Caco-2 (cell line): Measurements from ENCODE around the gene SPATA1. TPM values are rescaled to one million over a fixed set of nuclear protein-coding genes. Genes with fewer than 3 reads are reported as not detected.

Experiments used
- BruUV-seq: library from RNA; stranded (reverse); fragments of 400-500 nt; replicated peaks from 2 replicates; lab custom pipeline; 2021; lab: Mats Ljungman, UMichigan
- CTCF ChIA-PET: fragments of 300-600 bp; sonication (Branson Sonifier 250); formaldehyde crosslinking; loops from one replicate; lab custom pipeline; 2022; ENCODE audit warnings: antibody characterized with exemption; lab: Charles Lee
- POLR2A ChIA-PET: fragments of 300-600 bp; sonication (Branson Sonifier 250); formaldehyde crosslinking; loops from one replicate; lab custom pipeline; 2022; ENCODE audit warnings: antibody characterized with exemption; lab: Charles Lee
- DNase-seq, 2 experiments: peaks; one replicate each; pipeline versions ENCODE4 v3.0.0 to v3.0.0-alpha.2; 2020 to 2022
- H3K27me3 ChIP-seq: replicated peaks from 2 replicates; pipeline ENCODE4 v1.6.0; 2011; ENCODE audit warnings: low read length; ENCODE audit not compliant: control insufficient read depth, insufficient read depth
- H3K36me3 ChIP-seq: 2 replicates; pipeline ENCODE4 v1.5.1; 2011; ENCODE audit warnings: low read length; ENCODE audit not compliant: control insufficient read depth, insufficient read depth
- H3K4me1 ChIP-seq: fragments of 250-450 bp; sonication (Bioruptor Pico); 2 replicates; pipeline ENCODE4 v1.5.1; 2020; ENCODE audit warnings: mild to moderate bottlenecking
- H3K4me3 ChIP-seq: 2 replicates; pipeline ENCODE4 v1.5.1; 2011; ENCODE audit warnings: low read depth, mild to moderate bottlenecking, control low read depth, low read length
- H3K9me3 ChIP-seq: fragments of 250-450 bp; sonication (Bioruptor Pico); 2 replicates; pipeline ENCODE4 v1.5.1; 2020; ENCODE audit warnings: mild to moderate bottlenecking, moderate library complexity
- H3K27ac Mint-ChIP-seq: one replicate; pipeline ENCODE4 v1.8.0; 2022; ENCODE audit warnings: mixed read lengths; ENCODE audit not compliant: unreplicated experiment
- H3K27me3 Mint-ChIP-seq: one replicate; pipeline ENCODE4 v1.8.0; 2022; ENCODE audit warnings: mixed read lengths; ENCODE audit not compliant: insufficient read depth, unreplicated experiment
- H3K36me3 Mint-ChIP-seq: one replicate; pipeline ENCODE4 v1.8.0; 2022; ENCODE audit warnings: mild to moderate bottlenecking, mixed read lengths; ENCODE audit not compliant: insufficient read depth, unreplicated experiment
- H3K4me1 Mint-ChIP-seq: one replicate; pipeline ENCODE4 v1.8.0; 2022; ENCODE audit warnings: low read depth, mixed read lengths; ENCODE audit not compliant: unreplicated experiment
- H3K4me3 Mint-ChIP-seq: one replicate; pipeline ENCODE4 v1.8.0; 2022; ENCODE audit warnings: mild to moderate bottlenecking, moderate library complexity, mixed read lengths; ENCODE audit not compliant: unreplicated experiment
- H3K9me3 Mint-ChIP-seq: one replicate; pipeline ENCODE4 v1.8.0; 2022; ENCODE audit warnings: mixed read lengths; ENCODE audit not compliant: unreplicated experiment
- CTCF ChIP-seq, 2 experiments: fragments of 200-600 bp in 1 of 2; IDR thresholded peaks; 1 replicate in 1 of 2; 2 replicates in 1 of 2; pipeline versions ENCODE4 v1.5.1 to v1.8.0; 2011 to 2022; ENCODE audit warnings: antibody characterized with exemption in 1 of 2, control low read depth in 1 of 2, inconsistent platforms in 1 of 2, low read depth in 1 of 2, low read length in 1 of 2, mild to moderate bottlenecking in 1 of 2, moderate library complexity in 1 of 2; ENCODE audit not compliant: insufficient read depth in 1 of 2, severe bottlenecking in 1 of 2, unreplicated experiment in 1 of 2
- intact Hi-C: fragments of 100-400 bp; cut with micrococcal nuclease; formaldehyde crosslinking; loops from one replicate; pipeline ENCODE4 v1.10.0; 2022; ENCODE audit not compliant: unreplicated experiment
- total RNA-seq: library from RNA; stranded (reverse); gene quantifications from 2 replicates; pipeline ENCODE4 v1.2.3, GENCODE V29; 2022

SPATA1 gene
- total RNA-seq, 1 experiment from 2014 or later, result 0.57 TPM

GRCh38 chr1:84476225-84476624 is 30.0 kb upstream of the SPATA1 start:
- intact Hi-C loops, result no loop called here
- CTCF ChIA-PET, result no interaction called here
- no TSS peak for BruUV-seq
- H3K27ac Mint-ChIP-seq, result no peak overlapping the region
- Histone ChIP-seq H3K4me3 (no peak overlapping the region), H3K27me3 (no peaks in the 10 kb centered on the region), H3K36me3 (no peaks in the 10 kb centered on the region), H3K4me1 (no peaks in the 10 kb centered on the region), H3K9me3 (peaks cover 6% of the 10 kb centered on the region)
- POLR2A ChIA-PET, result no interaction called here
- no peak for DNase-seq
- H3K36me3 Mint-ChIP-seq, result peaks cover 17% of the 10 kb centered on the region
- H3K4me1 Mint-ChIP-seq, result no peaks in the 10 kb centered on the region
- H3K4me3 Mint-ChIP-seq, result no peak overlapping the region
- TF ChIP-seq CTCF (IDR thresholded peaks at IDR 0.05; ENCODE audit: insufficient read depth in 1 of 2, low read depth in 1 of 2, low read length in 1 of 2, severe bottlenecking in 1 of 2, unreplicated experiment in 1 of 2), result no peak
- H3K9me3 Mint-ChIP-seq, result peaks cover 12% of the 10 kb centered on the region
- H3K27me3 Mint-ChIP-seq, result peaks cover 17% of the 10 kb centered on the region

GRCh38 chr1:84478876-84479868 is 27.0 kb upstream of the SPATA1 start, which contains the start of gene RPF1:
Gene RPF1 (plus strand): TSS chr1:84479266. CDS start chr1:84479282, 16 bp downstream.
- BruUV-seq, result TSS peak; percentile 40
- peak within 1 kb of the TSS; percentile 99 for H3K27ac Mint-ChIP-seq
- Histone ChIP-seq H3K27me3 (no peaks in the 10 kb centered on the region), H3K36me3 (no peaks in the 10 kb centered on the region), H3K4me1 (no peaks in the 10 kb centered on the region), H3K9me3 (peaks cover 6% of the 10 kb centered on the region), H3K4me3 (peak within 1 kb of the TSS; percentile 55)
- TF ChIP-seq CTCF (IDR thresholded peaks at IDR 0.05; ENCODE audit: insufficient read depth in 1 of 2, low read depth in 1 of 2, low read length in 1 of 2, severe bottlenecking in 1 of 2, unreplicated experiment in 1 of 2), result no peak
- intact Hi-C loops, result loop anchor here (1.0 kb wide), 2 partner anchors 27 to 95 kb away; partner anchors contain the start of genes CTBS, GNG5 and SPATA1
- POLR2A ChIA-PET, result no interaction called here
- peaks cover 12% of the 10 kb centered on the region for H3K9me3 Mint-ChIP-seq
- peaks cover 15% of the 10 kb centered on the region for H3K27me3 Mint-ChIP-seq
- H3K36me3 Mint-ChIP-seq, result peaks cover 25% of the 10 kb centered on the region
- DNase-seq, result peak; percentile 64 to 67
- CTCF ChIA-PET, result interaction anchor here (0.8 to 1.2 kb wide), 3 partner anchors 27 to 278 kb away, joined by 3 to 5 read pairs (median 3); partner anchors contain the start of genes GNG5 and SPATA1
- no peaks in the 10 kb centered on the region for H3K4me1 Mint-ChIP-seq
- peak within 1 kb of the TSS; percentile 98 for H3K4me3 Mint-ChIP-seq

- Mint-ChIP-seq H3K27me3 (peaks cover 10% of the 10 kb centered on the region), H3K27ac (peak overlapping the region; percentile 99), H3K9me3 (peaks cover 12% of the 10 kb centered on the region), H3K36me3 (peaks cover 34% of the 10 kb centered on the region), H3K4me3 (peak overlapping the region; percentile 98), H3K4me1 (no peaks in the 10 kb centered on the region)
- no peaks in the 10 kb centered on the region for H3K36me3 ChIP-seq
- CTCF ChIA-PET, result interaction anchor here (0.8 to 1.2 kb wide), 3 partner anchors 26 to 277 kb away, joined by 3 to 5 read pairs (median 3); partner anchors contain the start of genes GNG5 and SPATA1
- no peaks in the 10 kb centered on the region for H3K4me1 ChIP-seq
- POLR2A ChIA-PET, result no interaction called here
- H3K27me3 ChIP-seq, result no peaks in the 10 kb centered on the region
- no peak for DNase-seq
- H3K4me3 ChIP-seq, result peak overlapping the region; percentile 55
- intact Hi-C loops, result loop anchor here (1.0 kb wide), 2 partner anchors 26 to 94 kb away; partner anchors contain the start of genes CTBS, GNG5 and SPATA1
- no peak for TF ChIP-seq CTCF (IDR thresholded peaks at IDR 0.05; ENCODE audit: insufficient read depth in 1 of 2, low read depth in 1 of 2, low read length in 1 of 2, severe bottlenecking in 1 of 2, unreplicated experiment in 1 of 2)
- no TSS peak for BruUV-seq
- peaks cover 6% of the 10 kb centered on the region for H3K9me3 ChIP-seq
These were observed 26.2 kb upstream of the SPATA1 start for GRCh38 chr1:84479998-84480397.
